Endometrium (tissue), 2 donors: ENCODE results near the gene DPP3.

Source experiments
- FAIRE-seq: peaks from 2 replicates; lab custom pipeline; 2012; peaks lifted over from hg19 to GRCh38; lab: Jason Lieb, UNC
- donor health status: control.
- donor health status: control.

Gene DPP3

DNA sequence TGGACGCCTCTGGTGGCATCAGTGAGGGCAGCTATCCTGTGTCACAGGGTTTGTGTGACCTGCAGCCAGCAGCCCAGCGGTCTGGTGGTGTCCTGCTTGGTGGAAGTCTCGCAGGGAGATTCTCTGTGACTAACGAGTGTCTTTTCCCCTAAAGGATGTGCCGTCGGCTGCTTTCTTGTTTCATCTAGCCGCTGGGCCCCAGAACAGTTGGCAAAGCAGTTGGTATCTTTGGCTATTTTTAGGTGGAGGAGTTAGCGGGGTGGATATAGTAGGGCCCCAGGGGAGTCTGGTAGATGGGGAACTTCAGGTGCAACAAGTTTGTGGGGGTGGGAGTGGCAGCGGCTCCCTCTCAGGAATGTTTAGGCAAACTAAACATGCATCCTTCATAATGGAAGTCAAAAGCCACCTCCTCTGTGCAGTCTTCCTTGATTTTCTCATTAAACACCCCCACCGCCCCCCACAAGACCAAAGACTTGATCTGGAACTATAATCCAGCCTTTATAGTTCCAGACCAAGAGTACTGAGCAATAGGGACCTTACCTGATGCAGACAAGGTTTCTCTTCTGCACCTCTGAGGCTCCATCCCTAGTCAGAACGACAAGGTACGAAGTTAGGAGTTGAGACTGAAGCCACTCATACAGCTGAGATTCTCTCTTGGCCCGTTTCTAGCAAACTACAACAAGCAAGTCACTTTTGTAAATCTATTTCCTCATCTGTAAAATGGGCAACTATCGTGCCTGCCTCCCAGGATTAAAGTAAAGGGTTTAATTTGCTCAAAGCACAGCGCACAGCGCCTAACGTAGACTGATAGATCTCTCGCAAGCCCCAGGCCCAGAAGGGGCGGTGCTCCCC, 14.6 kb upstream of the DPP3 start:
- no peak for FAIRE-seq

DNA sequence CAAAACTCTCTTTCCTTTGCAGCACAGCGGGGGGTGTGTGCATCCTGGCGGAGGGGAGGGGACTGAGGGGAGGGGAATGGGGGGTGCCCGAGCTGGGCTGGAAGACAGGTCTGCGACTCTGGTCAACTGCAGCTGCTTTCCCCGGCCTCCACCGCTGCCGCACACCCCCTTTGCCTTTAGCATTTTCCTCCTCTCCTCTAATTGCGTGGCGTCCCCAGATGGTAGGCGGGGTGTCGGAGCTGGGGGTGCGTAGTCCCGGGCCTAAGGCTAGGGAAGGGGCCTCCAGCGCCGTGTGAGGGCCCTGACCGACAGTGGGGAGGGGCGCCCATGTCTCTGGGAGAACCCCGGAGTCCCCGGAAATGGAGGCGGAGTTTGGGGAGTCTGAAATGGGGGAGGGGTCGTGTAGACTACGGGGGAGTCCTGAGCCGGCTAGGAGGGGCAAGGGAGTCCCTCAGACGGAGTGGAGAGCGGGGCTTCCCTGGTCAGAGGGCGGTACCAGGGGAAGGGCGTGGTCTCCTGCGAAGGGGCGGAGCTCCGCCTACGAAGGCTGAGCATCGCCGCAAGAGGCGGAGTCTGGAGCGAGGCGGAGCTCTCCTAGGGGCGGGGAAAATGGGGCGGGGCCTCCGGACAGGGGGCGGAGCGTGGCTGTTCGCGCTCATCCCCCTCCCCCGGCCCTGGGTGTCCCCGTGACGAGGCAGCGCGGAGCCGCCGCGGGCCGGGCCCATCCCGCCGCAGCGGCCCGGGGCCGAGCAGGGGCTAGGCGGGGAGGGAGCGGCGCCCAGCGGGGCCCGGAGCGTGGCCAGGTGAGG, 13.8 kb upstream of the DPP3 start, which contains the start of gene PELI3:
Gene PELI3 (plus strand): TSS at position 681 of the 809 bp plus-strand sequence. CDS start 1,224 bp downstream, outside the sequence.
- FAIRE-seq: no peak

DNA sequence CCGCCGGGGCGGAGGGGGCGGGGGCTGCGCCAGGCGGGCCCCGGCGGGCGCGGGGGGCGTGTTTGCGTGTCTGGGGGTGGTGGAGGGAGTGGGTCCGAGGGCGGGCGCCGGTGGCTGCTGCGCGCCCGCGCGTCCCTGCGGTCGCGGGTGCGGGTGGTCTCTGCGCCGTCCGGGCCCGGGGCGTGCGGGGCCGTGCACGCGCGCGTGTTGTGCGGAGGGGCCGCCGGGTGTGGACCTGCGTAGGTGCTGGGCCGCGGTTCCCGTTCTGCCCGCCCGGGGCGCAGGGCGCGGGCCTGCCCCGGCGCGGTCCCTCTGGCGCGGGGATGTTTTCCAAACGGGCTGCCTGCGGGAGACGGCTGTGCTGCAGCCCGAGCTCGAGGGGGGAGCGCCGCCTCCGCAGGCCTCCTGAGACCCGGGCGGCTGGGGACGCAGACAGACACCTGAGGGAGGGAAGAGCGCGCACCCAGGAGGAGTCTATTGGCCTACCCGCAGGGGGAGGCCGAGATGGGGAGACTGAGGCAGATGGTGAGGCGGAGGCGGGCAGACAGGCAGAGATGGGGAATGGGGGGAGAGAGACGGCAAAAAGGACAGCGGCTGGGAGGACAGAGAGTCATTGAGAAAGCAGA, 13.1 kb upstream of the DPP3 start:
- no peak for FAIRE-seq

DNA sequence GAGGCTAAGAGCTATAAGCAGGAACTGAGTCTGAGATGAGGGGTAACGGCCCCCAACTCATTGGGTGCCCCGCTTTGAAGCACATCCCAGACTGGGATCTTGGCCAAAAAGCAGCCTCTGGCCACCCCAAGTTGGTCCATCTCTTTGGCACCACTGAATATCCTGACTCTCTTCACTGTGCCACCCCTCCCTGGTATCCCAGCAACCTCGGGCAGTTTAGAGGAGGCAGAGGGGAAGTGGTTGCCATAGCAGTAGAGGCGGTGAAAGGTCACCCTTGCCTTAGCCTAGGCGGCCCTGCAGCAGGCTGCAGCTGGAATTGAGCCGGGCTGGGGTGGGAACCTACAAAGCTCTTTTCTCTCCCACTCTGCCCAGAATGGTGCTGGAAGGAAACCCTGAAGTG, 12.5 kb upstream of the DPP3 start:
- FAIRE-seq: no peak

DNA sequence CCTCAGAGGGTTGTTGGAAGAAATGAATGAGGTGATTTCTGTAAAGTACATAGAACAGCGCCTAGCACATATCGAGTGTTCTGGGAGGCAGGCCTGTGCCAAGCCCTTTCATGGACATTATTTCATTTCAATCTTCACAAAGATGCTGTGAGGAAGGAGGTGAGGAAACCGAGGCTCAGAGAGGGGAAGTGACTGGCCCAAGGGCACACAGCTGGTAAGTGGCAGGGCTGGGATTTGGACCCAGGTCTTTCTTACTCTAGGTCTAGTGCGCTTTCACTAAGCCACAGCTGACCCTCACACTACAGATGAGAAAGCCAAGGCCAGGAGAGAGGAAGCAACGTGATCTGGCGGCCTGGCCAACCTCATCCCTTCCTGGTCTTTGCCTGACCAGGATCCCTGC, 11.5 kb upstream of the DPP3 start:
- no peak for FAIRE-seq

DNA sequence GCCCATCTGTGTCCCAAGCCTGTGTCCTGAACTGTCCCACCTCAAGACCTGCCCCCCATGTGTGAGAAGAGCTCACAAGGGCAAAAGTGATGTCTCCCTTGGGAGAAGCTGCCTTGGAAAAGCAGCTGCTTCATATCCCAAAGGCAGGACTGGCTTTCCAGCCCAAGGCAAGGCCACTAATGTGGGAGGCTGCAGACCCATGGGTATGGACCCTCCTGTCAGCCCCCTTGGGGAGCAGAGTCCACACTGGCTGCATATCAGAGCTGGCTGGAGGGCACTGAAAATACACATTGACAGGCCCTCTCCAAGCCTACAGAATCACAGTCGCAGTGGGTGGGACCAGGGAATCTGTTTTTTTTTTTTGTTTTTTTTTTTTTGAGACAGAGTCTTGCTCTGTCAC, 10.8 kb upstream of the DPP3 start:
- FAIRE-seq: no peak

DNA sequence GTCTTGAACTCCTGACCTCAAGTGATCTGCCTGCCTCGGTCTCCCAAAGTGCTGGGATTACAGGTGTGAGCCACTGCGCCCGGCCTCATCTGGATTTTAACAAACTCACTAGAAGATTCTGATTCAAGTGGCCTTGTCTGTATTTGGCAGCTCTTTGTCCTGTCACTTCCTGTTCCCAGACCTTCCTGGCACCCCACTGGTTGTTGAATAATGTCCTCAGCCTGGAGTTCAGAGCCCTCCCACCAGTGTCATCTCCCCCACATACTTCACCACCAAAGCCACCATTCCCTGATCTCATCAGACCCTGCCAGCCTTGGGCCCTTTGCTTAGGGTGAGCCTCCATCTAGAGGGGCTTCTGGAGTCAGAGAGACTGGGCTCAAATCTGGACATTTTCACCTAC, 10.2 kb upstream of the DPP3 start:
- no peak for FAIRE-seq

DNA sequence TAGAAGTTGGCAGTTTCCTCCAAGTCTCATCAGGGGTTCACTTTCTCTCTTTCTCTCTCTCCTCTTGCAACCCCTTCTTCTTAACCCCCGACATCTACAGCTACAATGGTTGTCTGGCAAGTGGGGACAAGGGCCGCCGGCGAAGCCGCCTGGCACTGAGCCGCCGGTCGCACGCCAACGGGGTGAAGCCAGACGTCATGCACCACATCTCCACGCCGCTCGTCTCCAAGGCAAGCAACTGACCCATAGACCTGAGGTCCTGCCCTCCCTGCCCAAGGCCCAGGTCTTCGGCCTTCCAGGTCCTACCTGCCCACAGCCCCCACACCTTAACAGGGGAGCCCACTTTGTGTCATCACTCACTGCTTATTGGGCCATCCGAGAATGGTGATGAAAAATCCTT, 9.1 kb upstream of the DPP3 start:
- FAIRE-seq: no peak

DNA sequence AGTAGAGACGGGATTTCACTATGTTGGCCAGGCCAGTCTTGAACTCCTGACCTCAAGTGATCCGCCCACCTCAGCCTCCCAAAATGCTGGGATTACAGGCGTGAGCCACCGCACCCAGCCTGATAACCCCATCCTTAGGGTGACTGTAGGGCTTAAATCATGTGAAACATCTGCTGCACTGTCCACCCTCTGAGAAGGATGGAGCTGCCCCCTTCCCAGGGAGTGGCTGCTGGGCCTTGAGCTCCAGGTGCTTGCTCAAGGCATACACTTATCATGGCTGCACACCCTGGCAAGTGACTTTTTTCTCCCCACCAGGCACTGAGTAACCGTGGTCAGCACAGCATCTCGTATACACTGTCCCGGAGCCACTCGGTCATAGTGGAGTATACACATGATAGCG, 8.2 kb upstream of the DPP3 start:
- no peak for FAIRE-seq

DNA sequence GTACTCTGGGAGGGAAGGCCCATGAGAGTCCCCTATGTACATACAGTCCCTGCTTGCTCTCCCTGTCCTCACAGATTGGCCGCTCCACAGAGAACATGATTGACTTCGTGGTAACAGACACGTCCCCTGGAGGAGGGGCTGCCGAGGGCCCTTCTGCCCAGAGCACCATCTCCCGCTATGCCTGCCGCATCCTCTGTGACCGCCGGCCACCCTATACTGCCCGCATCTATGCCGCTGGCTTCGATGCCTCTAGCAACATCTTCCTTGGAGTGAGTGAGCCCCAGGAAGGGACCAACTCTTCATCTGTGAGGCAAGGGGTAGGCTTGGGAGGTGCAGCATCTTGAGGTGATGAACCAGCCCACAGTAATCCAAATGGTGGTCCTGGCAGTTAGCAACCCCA, 7.1 kb upstream of the DPP3 start:
- FAIRE-seq: no peak

DNA sequence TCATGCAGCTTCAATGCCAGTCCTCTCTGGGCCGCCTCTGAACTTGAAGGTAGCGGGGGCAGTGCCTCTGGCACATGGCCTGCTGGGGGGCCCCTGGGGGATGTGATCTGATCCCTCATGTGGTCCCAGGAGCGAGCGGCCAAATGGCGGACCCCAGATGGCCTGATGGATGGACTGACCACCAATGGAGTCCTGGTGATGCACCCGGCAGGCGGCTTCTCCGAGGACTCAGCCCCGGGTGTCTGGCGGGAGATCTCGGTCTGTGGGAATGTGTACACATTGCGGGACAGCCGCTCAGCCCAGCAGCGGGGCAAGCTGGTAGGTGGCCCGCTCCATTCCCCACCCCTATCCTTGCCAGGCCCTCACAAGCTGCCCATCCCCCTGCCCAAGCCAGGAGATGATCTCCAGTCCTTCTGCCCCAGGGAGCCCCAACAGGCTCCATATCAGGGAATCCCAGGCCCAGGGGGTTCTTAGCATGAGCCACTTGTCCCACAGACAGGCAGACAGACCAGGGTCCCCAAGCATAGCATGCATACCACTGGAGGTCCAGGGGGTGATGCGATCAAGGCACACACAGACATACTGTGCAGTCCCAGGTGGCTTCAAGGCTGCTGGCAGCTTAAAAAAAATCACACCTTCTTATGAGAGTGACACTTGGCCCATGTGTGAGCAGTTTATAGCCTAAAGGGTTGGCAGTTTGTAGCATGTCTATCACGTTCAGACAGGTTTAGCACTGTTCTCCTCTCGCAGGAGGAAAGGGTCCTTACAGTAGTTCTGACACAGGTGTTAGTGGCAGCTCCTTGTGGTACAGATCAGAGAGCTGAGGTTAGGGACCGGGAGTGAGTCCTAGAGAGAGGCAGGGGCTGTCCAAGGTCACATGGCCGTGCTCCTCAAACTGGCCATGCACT, 6.4 kb upstream of the DPP3 start:
- FAIRE-seq: no peak

DNA sequence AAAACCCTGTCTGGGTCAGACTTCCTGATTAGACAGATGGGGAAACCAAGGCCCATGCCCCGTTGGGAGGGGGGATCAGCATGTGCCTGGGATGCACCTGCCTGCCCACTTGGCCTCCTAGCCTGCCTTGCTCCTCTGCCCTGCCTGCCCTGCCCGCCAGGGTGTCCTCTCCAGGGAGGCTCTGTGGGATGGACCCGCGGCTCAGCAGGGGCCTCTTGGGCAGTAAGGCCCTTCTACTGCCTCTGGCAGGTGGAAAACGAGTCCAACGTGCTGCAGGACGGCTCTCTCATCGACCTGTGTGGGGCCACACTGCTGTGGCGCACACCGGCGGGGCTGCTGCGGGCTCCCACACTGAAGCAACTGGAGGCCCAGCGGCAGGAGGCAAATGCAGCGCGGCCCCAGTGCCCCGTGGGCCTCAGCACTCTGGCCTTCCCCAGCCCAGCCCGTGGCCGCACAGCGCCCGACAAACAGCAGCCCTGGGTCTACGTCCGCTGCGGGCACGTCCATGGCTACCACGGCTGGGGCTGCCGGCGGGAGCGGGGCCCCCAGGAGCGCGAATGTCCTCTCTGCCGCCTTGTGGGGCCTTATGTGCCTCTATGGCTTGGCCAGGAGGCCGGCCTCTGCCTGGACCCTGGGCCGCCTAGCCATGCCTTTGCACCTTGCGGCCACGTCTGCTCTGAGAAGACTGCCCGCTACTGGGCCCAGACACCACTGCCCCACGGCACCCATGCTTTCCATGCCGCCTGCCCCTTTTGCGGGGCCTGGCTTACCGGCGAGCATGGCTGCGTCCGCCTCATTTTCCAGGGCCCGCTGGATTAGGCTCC, 4.7 kb upstream of the DPP3 start:
- FAIRE-seq: no peak

DNA sequence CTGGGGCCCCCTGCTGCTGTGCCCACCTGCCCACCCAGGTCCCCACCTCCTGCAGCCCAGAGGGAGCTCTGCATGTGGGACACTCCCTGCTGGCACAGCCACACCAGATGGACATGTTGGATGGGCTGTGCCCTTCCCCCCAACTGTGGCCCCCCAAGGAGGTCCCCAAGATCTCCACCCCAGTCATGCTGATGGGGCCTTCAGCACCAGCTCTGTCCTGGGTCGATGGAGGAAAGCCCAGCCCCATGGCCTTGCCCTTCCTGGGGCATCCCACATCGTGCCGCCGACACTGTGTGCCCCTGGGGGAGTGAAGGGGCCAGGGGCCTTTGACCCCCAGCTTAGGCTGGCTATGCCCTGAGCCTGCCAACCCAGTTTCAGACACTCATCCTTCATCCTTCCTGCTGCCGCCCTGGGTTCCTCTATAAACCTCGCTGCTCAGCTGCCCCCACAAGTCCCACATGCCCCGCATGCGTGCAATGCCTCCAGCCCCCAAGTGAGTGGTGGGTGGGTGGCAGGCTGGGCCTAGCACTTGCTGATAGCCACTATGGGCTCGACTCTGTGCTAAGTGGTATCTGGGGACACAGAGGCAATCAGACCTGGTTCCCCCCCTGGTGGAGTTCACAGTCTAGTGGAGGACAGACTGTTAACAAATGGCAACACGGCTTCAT, 3.9 kb upstream of the DPP3 start:
- no peak for FAIRE-seq

DNA sequence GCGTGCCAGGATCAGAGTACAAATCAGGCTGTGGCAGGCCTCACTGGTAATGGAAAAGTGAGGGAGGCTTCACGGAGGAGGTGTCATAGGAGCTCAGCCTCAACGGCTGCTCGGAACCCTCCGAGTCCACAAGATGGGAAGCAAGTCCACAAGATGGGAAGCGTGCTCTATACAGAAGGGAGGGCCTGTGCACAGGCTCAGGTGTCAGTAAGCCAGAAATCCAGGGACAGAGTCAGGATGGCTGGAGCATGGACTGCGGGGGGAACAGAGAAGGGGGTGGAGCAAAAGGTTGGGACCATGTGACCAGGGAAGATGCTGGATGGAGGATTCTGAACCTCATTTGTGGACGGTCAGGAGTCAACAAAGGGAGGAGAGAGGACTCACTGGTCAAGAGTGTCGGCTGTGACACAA, 3.4 kb upstream of the DPP3 start:
- no peak for FAIRE-seq

DNA sequence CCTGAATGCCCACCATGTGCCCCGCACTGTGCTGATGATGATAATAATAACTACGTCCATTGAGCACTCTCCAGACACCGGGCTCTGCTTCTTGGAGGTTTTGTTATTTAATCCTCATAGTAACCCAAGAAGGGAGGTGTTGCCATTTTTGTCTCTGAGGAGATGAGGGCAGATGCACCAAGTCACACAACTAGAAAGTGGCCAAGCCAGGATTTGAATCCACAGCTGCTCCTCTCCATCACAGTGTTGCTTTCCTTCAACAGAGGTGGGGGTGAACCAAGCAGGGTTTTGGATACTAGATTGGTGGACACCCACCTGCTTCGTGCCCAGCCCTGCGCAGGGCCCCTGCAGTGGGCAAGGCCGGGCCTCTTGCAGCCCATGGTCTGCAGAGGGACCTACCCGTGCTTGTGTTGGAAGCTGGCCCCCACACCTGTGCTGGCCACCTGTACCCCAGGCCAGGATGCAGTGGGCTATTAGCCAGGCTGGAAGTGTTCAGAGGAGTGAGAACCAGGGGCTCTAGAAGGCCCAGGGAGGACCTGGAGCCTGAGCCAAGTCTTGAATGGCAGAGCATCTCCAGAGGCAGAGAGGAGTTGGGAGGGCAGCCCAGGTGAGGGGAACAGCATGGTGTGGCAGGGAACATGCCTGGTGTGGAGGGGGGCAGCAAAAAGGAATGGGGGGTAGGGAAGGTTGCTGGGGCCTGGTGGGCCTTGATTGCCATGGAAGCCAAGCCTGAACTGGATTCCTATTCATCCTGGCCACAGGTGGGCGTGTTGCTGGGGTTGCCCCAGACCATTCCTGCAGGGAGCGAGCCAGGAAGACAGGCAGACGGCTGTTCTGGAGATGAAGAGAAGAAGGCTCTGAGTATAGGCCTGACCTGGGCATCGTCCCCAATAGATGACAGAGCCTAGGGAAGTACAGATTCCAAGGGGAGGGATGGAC, 2.7 kb upstream of the DPP3 start:
- no peak for FAIRE-seq

DNA sequence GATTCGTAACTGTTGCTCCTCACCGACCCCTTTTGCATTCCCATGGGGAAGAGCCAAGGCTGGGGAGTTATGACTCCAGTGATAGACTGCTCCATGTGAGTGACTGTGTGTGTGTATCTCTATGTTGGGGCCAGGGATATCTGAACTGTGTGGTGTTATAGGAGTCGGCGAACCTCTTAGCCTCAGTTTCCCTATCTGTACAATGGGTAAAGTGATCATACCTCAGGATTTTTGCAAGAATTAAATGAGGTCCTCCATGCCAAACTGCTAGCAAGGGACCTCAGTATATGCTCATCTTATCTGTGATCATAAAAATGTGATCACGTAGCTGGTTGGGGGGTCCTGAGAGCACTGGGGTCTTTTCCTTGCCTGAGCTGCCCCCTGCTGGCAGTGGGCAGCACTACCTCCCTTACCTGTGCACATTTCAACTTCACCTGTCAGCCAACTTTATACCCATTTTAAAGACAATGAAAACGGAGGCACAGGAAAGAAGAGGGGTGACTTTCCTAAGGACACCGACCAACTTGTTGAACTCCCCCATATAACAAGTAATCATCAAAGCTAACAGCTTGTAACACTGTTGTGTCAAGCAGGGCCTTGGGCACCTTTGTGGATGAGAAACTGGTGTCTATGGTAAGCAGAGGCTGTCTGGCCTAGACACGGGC, 1.4 kb upstream of the DPP3 start:
- FAIRE-seq: no peak

DNA sequence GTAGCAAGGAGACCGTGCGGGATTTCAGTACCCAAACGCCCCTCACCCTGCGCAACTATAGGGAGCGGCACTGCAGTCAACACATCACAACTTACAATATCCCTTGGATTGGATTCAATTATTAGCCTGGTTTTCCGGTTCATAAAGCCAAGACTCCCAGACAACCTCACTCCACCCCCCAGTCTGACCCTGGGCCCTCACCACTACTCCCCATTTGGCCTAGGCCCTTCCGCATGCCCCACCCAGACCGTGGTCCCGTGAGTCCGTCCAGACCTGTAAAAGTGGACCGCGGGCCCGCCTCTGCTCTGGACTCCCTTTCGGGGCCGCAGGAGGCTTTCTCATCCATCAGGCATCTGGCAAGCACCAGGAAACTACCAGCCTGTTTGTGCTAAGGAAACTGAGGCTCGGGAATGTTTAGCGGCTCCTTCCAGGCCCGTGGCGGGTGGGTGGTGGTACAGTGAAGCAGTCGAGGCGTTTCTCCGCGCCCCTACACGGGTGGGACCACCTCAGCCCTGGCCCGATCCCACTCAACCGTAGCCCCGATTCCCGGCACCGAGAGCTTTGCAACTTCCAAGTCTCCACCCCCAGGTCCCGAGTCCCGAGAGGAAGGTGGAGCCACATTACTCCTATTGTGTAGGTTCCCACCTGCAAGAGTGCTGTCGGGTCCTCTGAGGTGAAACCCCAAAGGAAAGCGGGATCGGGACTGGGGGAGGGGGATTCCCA, 679 bp upstream of the DPP3 start:
- FAIRE-seq: no peak

DNA sequence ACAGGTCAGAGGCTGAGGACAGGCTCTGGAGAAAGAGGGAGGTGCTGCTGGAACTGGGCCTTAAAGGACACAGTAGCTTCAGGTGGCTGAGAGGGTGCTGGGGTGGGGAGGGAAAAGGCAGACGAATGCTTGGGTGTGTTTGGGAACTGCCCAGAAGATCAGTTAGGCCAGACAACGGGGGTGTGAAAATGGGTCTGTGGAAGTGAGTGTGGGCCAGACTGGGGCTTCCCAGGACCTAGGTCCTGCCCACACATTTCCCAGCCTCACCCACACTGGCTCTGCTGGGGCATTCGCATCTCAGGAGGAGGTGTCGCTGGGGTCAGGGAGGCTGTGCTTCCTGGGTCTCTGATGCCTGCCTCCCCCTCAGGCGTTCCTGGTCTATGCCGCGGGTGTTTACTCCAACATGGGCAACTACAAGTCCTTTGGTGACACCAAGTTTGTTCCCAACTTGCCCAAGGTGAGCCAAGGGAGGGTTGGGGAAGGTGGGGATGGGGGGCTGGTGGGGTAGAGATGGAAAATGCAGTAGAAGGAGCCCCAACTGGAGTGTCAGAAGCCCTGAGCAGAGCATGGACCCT, 4.7 kb downstream of the DPP3 start:
- no peak for FAIRE-seq
